Neuronal stem cell (in vitro differentiated cells): ENCODE data around the gene COBLL1.

Experiments
- DNase-seq: peaks from one replicate; pipeline ENCODE4 v3.0.0-alpha.2; 2013; ENCODE audit warnings: low spot score
- H2AFZ ChIP-seq: one replicate; pipeline ENCODE4 v1.6.1; 2013; ENCODE audit warnings: mild to moderate bottlenecking, low read length, inconsistent platforms
- H2AK5ac ChIP-seq: 2 replicates; pipeline ENCODE4 v1.6.1; 2013; ENCODE audit warnings: low read depth, mild to moderate bottlenecking, inconsistent platforms, low read length, moderate library complexity, mixed read lengths
- H2BK120ac ChIP-seq: 2 replicates; pipeline ENCODE4 v1.6.1; 2013; ENCODE audit warnings: low read depth, mild to moderate bottlenecking, inconsistent platforms, low read length, moderate library complexity, mixed read lengths
- H2BK12ac ChIP-seq: one replicate; pipeline ENCODE4 v1.6.1; 2013; ENCODE audit warnings: low read length, inconsistent platforms
- H2BK15ac ChIP-seq: 2 replicates; pipeline ENCODE4 v1.6.1; 2013; ENCODE audit warnings: mild to moderate bottlenecking, low read length, inconsistent platforms, mixed read lengths
- H2BK5ac ChIP-seq: one replicate; pipeline ENCODE4 v1.6.1; 2013; ENCODE audit warnings: inconsistent platforms, mild to moderate bottlenecking, low read length, moderate library complexity
- H3K14ac ChIP-seq: one replicate; pipeline ENCODE4 v1.6.1; 2013; ENCODE audit warnings: low read length, inconsistent platforms
- H3K18ac ChIP-seq: 2 replicates; pipeline ENCODE4 v1.6.1; 2013; ENCODE audit warnings: low read length, inconsistent platforms
- H3K23ac ChIP-seq: 2 replicates; pipeline ENCODE4 v1.6.1; 2013; ENCODE audit warnings: low read depth, mild to moderate bottlenecking, mixed read lengths, low read length, inconsistent platforms; ENCODE audit not compliant: poor library complexity
- H3K27ac ChIP-seq: replicated peaks from 3 replicates; pipeline ENCODE4 v1.5.1; 2013; ENCODE audit warnings: low read length, inconsistent platforms
- H3K27me3 ChIP-seq, 3 experiments: 2 replicates each; pipeline ENCODE4 v1.6.1; 2013; ENCODE audit warnings: low read length in 3 of 3, mild to moderate bottlenecking in 2 of 3, inconsistent platforms in 1 of 3, low read depth in 1 of 3, mixed read lengths in 1 of 3, moderate library complexity in 1 of 3; ENCODE audit not compliant: control insufficient read depth in 3 of 3, insufficient read depth in 3 of 3
- H3K36me3 ChIP-seq, 2 donors: replicated peaks in 1 of 2; 2 replicates each; pipeline ENCODE4 v1.6.1; 2013; ENCODE audit warnings: low read length in 2 of 2; ENCODE audit not compliant: control insufficient read depth in 2 of 2, insufficient read depth in 2 of 2
- H3K4ac ChIP-seq: 2 replicates; pipeline ENCODE4 v1.6.1; 2013; ENCODE audit warnings: inconsistent platforms, mild to moderate bottlenecking, low read length, moderate library complexity
- H3K4me1 ChIP-seq, 2 donors: 1 replicate in 1 of 2; 2 replicates in 1 of 2; pipeline ENCODE4 v1.6.1; 2013; ENCODE audit warnings: low read length in 2 of 2, low read depth in 1 of 2; ENCODE audit not compliant: control insufficient read depth in 2 of 2, insufficient read depth in 1 of 2
- H3K4me2 ChIP-seq: one replicate; pipeline ENCODE4 v1.6.1; 2013; ENCODE audit warnings: mild to moderate bottlenecking, low read length, inconsistent platforms; ENCODE audit not compliant: insufficient read depth, poor library complexity, severe bottlenecking
- H3K4me3 ChIP-seq, 2 donors: 2 replicates each; pipeline ENCODE4 v1.5.1; 2013; ENCODE audit warnings: low read length in 2 of 2, mild to moderate bottlenecking in 2 of 2, inconsistent platforms in 1 of 2, moderate library complexity in 1 of 2
- H3K79me1 ChIP-seq: one replicate; pipeline ENCODE4 v1.6.1; 2013; ENCODE audit warnings: low read depth, mild to moderate bottlenecking, inconsistent platforms, low read length, moderate library complexity
- H3K9ac ChIP-seq: one replicate; pipeline ENCODE4 v1.6.1; 2013; ENCODE audit warnings: mild to moderate bottlenecking, low read depth, low read length, inconsistent platforms; ENCODE audit not compliant: poor library complexity
- H3K9me3 ChIP-seq, 2 donors: replicated peaks in 1 of 2; 2 replicates each; pipeline versions ENCODE3 to v1.6.1; 2013; ENCODE audit warnings: low read length in 2 of 2, mild to moderate bottlenecking in 2 of 2, inconsistent platforms in 1 of 2, low read depth in 1 of 2, mixed read lengths in 1 of 2, moderate library complexity in 1 of 2; ENCODE audit not compliant: control insufficient read depth in 2 of 2, insufficient read depth in 1 of 2
- H4K8ac ChIP-seq: one replicate; pipeline ENCODE4 v1.6.1; 2013; ENCODE audit warnings: low read depth, mild to moderate bottlenecking, inconsistent platforms, low read length, moderate library complexity
- H4K91ac ChIP-seq: one replicate; pipeline ENCODE4 v1.6.1; 2013; ENCODE audit warnings: low read length, low read depth, mild to moderate bottlenecking, inconsistent platforms; ENCODE audit not compliant: poor library complexity
- WGBS, 2 donors: extraction: QIAGEN DNeasy Blood & Tissue Kit; methylation state at CpG; one replicate each; pipeline ENCODE4 v1.1.7; 2013; ENCODE audit warnings: missing lambda C conversion rate in 2 of 2, mixed read lengths in 1 of 2; ENCODE audit not compliant: insufficient read length in 2 of 2, insufficient replicate concordance in 1 of 2; ENCODE audit errors: extremely low coverage in 2 of 2; 5-methylcytosine and 5-hydroxymethylcytosine counted together

COBLL1 gene

DNA sequence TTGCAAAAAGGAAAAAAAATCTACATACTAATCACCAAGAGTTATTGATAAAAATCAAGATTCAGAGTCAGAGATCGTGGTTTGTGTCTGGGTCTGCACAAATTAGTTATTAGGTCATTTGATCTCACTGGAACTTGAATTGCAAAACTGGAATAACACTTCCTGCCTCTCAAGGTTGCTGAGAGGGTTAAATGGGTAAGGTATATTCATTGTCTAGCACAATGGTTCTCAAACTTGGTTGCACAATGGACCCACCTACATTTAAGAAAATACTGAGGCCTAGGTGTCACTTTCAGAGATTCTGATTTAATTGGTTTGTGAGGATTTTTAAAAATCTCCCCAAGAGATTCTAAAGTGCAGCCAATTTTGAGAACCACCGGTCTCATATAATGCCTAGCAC lies 84.8 kb downstream of the COBLL1 start:
- no peak for DNase-seq
- no peak overlapping the region for H3K4me2 ChIP-seq
- no peak overlapping the region for H3K23ac ChIP-seq
- H3K36me3 ChIP-seq, result no peaks in the 10 kb centered on the region
- H3K9ac ChIP-seq, result no peak overlapping the region
- H4K91ac ChIP-seq, result no peak overlapping the region
- no peak overlapping the region for H2AK5ac ChIP-seq
- no peak overlapping the region for H3K27ac ChIP-seq
- H3K9me3 ChIP-seq, result no peaks in the 10 kb centered on the region
- no peak overlapping the region for H2BK5ac ChIP-seq
- no peaks in the 10 kb centered on the region for H3K79me1 ChIP-seq
- no peaks in the 10 kb centered on the region for H3K4me1 ChIP-seq
- H2BK15ac ChIP-seq, result no peak overlapping the region
- no peak overlapping the region for H3K4me3 ChIP-seq
- no peak overlapping the region for H2BK120ac ChIP-seq
- H3K14ac ChIP-seq, result no peak overlapping the region
- H2AFZ ChIP-seq, result no peak overlapping the region
- no peak overlapping the region for H3K18ac ChIP-seq
- no peak overlapping the region for H3K4ac ChIP-seq
- no CpG with 5 or more reads among the region's 2 CpGs for WGBS, 2 donors
- no peak overlapping the region for H2BK12ac ChIP-seq
- no peak overlapping the region for H4K8ac ChIP-seq
- H3K27me3 ChIP-seq, result no peaks in the 10 kb centered on the region

DNA sequence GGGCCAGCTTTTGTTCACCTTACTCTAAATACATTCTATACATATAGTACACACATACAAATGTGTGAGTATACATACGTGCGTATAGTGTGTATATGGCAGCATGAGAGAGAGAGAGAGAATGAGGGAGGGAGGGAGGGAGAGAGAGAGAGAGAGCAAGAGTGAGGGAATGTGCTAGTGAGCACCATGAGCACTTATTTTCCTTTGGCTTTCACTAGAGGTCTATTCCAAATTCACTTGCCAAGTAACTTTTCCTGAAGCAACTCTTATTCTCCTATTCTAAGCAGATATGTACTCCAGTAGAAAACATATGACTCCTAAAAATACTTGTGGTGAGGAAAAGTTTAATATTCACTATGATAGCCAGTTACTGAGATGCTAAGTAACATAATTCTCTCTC lies 85.7 kb downstream of the COBLL1 start:
- no peak for DNase-seq
- H3K79me1 ChIP-seq, result no peaks in the 10 kb centered on the region
- H3K14ac ChIP-seq, result no peak overlapping the region
- H2AFZ ChIP-seq, result no peak overlapping the region
- H2BK120ac ChIP-seq, result no peak overlapping the region
- no peak overlapping the region for H3K4ac ChIP-seq
- H3K23ac ChIP-seq, result no peak overlapping the region
- no peak overlapping the region for H2BK5ac ChIP-seq
- H3K4me1 ChIP-seq, result no peaks in the 10 kb centered on the region
- H4K8ac ChIP-seq, result no peak overlapping the region
- no peak overlapping the region for H2AK5ac ChIP-seq
- H3K4me2 ChIP-seq, result no peak overlapping the region
- no peak overlapping the region for H3K18ac ChIP-seq
- no peaks in the 10 kb centered on the region for H3K36me3 ChIP-seq
- no peak overlapping the region for H4K91ac ChIP-seq
- no peaks in the 10 kb centered on the region for H3K27me3 ChIP-seq
- WGBS, 2 donors, result no CpG with 5 or more reads among the region's 2 CpGs
- no peak overlapping the region for H3K9ac ChIP-seq
- H2BK12ac ChIP-seq, result no peak overlapping the region
- H3K27ac ChIP-seq, result no peak overlapping the region
- no peak overlapping the region for H3K4me3 ChIP-seq
- H3K9me3 ChIP-seq, result no peaks in the 10 kb centered on the region
- no peak overlapping the region for H2BK15ac ChIP-seq

DNA sequence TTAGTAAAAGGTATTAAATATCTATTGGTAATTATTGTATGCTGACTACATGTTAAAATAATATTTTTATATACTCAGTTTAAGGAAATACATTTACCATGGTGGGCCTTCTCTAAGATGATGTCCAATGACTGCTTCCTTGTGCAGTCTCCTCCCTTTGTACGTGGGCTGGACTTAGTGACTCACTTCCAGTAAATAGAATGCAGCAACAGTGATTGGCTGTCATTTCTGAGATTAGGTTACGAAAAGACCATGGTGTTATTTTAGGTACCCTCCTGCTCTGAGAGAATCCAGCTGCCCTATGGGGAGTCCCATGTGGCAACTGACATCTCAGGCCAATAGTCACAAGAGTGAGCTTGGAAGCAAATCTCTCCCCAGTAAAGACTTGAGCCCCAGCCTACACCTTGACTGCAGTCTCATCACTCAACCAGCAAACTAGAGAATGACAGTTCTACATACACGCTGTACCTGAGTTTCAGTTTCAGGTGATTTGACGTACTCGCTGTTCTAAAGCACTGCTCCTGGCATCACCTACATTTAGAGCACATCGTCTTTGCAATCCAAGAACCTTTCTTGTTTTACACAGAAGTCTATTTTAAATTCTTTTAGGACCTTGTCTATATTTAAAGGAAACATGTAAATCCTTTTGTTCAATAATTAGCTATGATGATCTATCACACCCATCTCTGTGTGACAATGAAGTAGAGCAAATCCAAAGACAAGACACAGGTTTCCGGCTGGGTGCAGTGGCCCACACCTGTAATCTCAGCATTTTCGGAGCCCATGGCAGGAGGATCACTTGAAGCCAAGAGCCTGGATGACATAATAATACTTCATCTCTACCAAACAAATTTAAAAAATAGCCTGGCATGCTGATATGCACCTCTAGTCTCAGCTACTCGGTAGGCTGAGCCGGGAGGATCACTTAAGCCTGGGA lies 87.2 kb downstream of the COBLL1 start:
- H2BK15ac ChIP-seq, result no peak overlapping the region
- no peak overlapping the region for H3K27ac ChIP-seq
- H3K27me3 ChIP-seq, result no peaks in the 10 kb centered on the region
- H3K14ac ChIP-seq, result no peak overlapping the region
- no peak overlapping the region for H2BK120ac ChIP-seq
- WGBS, 2 donors, result no CpG with 5 or more reads among the region's 10 CpGs
- no peak overlapping the region for H2AK5ac ChIP-seq
- no peaks in the 10 kb centered on the region for H3K4me1 ChIP-seq
- no peak overlapping the region for H2BK5ac ChIP-seq
- no peak overlapping the region for H3K4ac ChIP-seq
- no peak overlapping the region for H3K4me3 ChIP-seq
- H3K36me3 ChIP-seq, result no peaks in the 10 kb centered on the region
- no peak overlapping the region for H2BK12ac ChIP-seq
- no peak overlapping the region for H3K18ac ChIP-seq
- H3K9ac ChIP-seq, result no peak overlapping the region
- no peak overlapping the region for H3K4me2 ChIP-seq
- no peak overlapping the region for H2AFZ ChIP-seq
- H3K9me3 ChIP-seq, result no peaks in the 10 kb centered on the region
- H4K8ac ChIP-seq, result no peak overlapping the region
- no peaks in the 10 kb centered on the region for H3K79me1 ChIP-seq
- DNase-seq, result no peak
- no peak overlapping the region for H4K91ac ChIP-seq
- no peak overlapping the region for H3K23ac ChIP-seq

DNA sequence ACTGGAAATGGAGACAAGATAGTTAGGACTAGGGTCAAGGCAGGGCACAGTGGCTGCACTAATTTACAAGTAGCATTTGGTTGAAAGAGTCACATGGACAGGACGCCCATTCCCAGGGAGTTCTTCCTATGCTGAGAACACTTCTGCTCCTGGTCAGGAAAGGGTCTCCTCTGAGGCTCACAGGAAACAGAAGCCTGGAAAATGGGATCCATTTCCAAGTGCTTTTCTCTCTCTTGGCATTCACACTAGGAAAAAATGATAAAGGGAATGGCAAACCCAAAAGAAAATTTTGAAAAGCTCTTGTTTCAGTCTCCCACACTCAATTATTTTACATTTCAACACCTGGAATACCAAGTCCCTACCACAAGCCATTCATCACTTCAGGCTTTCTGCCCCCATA lies 88.7 kb downstream of the COBLL1 start:
- Histone ChIP-seq H2AK5ac (no peak overlapping the region), H3K18ac (no peak overlapping the region), H3K27me3 (no peaks in the 10 kb centered on the region), H3K4me3 (no peak overlapping the region), H2BK15ac (no peak overlapping the region), H2AFZ (no peak overlapping the region), H3K4me1 (no peaks in the 10 kb centered on the region), H3K4ac (no peak overlapping the region), H3K23ac (no peak overlapping the region), H4K8ac (no peak overlapping the region), H3K36me3 (no peaks in the 10 kb centered on the region), H3K4me2 (no peak overlapping the region), H2BK5ac (no peak overlapping the region), H2BK120ac (no peak overlapping the region), H2BK12ac (no peak overlapping the region), H3K9ac (no peak overlapping the region), H3K27ac (no peak overlapping the region), H3K79me1 (no peaks in the 10 kb centered on the region), H3K14ac (no peak overlapping the region), H4K91ac (no peak overlapping the region), H3K9me3 (no peaks in the 10 kb centered on the region)
- DNase-seq, result no peak
- WGBS, 2 donors, result no CpG with 5 or more reads among the region's 1 CpG
